ENCODE measurements around the gene DIPK1A.

GRCh38 chr1:92924501-92924900, 36.8 kb downstream of the DIPK1A start:
- TF ChIP-seq CTCF (IDR thresholded peaks at IDR 0.05) = no peak
- no peak for TF ChIP-seq POLR2A (IDR thresholded peaks at IDR 0.05)
